Brain microvascular endothelial cell (primary cell): ENCODE measurements around the gene TSPAN14.
A peak's percentile ranks its signal among the peaks of the same experiment; 100 is the strongest.

Experiments
- DNase-seq: peaks from one replicate; pipeline ENCODE4 v3.0.0-alpha.2; 2020
- H3K27ac ChIP-seq: fragments of 250-450 bp; sonication (Bioruptor Pico); 2 replicates; pipeline ENCODE4 v1.5.1; 2020; ENCODE audit warnings: mild to moderate bottlenecking, moderate library complexity
- H3K27me3 ChIP-seq: fragments of 250-450 bp; sonication (Bioruptor Pico); replicated peaks from 2 replicates; pipeline ENCODE4 v1.5.1; 2020; ENCODE audit warnings: mild to moderate bottlenecking
- H3K36me3 ChIP-seq: fragments of 250-450 bp; sonication (Bioruptor Pico); replicated peaks from 2 replicates; pipeline ENCODE4 v1.5.1; 2020; ENCODE audit warnings: mild to moderate bottlenecking
- H3K4me3 ChIP-seq: 2 replicates; pipeline ENCODE4 v1.5.1; 2011; ENCODE audit warnings: low read depth, mild to moderate bottlenecking, control low read depth, low read length, moderate library complexity
- in situ Hi-C: cut with HindIII; loops from 2 replicates; pipeline ENCODE4 v1.10.0; 2017; ENCODE audit warnings: low sequenced_read_pairs, low pct_ligation_motif_present
- TF ChIP-seq, protein P1 (sequence below): IDR thresholded peaks from 2 replicates; pipeline ENCODE4 v1.5.1; 2011; ENCODE audit warnings: low read depth, mild to moderate bottlenecking, moderate library complexity, low read length, control low read depth, inconsistent platforms; ENCODE audit errors: missing control alignments

Gene TSPAN14

DNA sequence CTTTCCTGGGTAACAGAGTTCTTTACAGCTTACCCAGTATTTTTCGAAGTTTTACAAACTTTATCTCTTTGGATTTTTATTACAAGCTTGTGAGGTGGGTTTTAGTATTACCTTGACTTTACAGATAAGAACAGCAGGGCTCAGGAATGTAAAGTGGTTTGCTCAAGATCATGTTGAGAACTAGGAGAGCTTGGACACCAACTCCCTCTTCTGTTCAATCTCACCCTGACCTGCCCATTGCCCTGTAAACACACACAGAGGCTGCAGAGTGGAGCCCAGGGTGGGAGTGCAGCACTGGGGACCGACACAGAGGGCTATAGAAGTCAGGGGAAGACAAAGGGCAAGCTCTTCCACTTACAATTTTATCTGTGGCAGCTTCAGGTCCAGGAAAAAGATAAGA, 4.6 kb upstream of the TSPAN14 start:
- in situ Hi-C loops: no loop called here
- Histone ChIP-seq H3K27ac (no peak overlapping the region), H3K4me3 (no peak overlapping the region), H3K36me3 (no peaks in the 10 kb centered on the region), H3K27me3 (no peaks in the 10 kb centered on the region)
- TF ChIP-seq, protein P1, sequence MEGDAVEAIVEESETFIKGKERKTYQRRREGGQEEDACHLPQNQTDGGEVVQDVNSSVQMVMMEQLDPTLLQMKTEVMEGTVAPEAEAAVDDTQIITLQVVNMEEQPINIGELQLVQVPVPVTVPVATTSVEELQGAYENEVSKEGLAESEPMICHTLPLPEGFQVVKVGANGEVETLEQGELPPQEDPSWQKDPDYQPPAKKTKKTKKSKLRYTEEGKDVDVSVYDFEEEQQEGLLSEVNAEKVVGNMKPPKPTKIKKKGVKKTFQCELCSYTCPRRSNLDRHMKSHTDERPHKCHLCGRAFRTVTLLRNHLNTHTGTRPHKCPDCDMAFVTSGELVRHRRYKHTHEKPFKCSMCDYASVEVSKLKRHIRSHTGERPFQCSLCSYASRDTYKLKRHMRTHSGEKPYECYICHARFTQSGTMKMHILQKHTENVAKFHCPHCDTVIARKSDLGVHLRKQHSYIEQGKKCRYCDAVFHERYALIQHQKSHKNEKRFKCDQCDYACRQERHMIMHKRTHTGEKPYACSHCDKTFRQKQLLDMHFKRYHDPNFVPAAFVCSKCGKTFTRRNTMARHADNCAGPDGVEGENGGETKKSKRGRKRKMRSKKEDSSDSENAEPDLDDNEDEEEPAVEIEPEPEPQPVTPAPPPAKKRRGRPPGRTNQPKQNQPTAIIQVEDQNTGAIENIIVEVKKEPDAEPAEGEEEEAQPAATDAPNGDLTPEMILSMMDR: no peak
- DNase-seq: no peak

DNA sequence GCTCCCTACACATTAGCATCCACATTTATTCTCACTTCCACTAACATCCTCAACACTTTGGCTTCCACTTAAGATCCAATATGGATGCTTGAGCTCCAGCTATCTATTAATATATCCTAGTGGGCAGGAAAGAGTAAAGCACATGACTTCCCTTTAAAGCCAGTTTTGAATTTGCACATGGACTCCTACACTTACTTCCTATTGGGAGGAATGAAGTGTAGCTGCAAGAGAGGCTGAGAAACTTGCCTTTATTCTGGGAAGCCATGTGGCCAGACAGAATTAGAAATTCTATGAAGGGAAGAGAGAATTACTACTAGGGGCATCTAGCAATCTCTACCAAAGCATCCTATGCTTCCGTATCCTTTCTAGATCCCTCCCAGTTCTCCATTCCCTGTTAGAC, 3.0 kb upstream of the TSPAN14 start:
- Histone ChIP-seq H3K27me3 (no peaks in the 10 kb centered on the region), H3K4me3 (no peak overlapping the region), H3K27ac (no peak overlapping the region), H3K36me3 (no peaks in the 10 kb centered on the region)
- TF ChIP-seq, protein P1: no peak
- DNase-seq: no peak
- in situ Hi-C loops: loop anchor here (10.0 kb wide), 1 partner anchor 54 kb away; no protein-coding TSS in a partner anchor

- DNase-seq: no peak
- TF ChIP-seq, protein P1: no peak
- Histone ChIP-seq H3K27me3 (no peaks in the 10 kb centered on the region), H3K27ac (no peak overlapping the region), H3K4me3 (no peak overlapping the region), H3K36me3 (no peaks in the 10 kb centered on the region)
- in situ Hi-C loops: loop anchor here (10.0 kb wide), 1 partner anchor 53 kb away; no protein-coding TSS in a partner anchor
Measured at GRCh38 chr10:80452069-80452468, 2.0 kb upstream of the TSPAN14 start.

GRCh38 chr10:80452640-80453039, 1.5 kb upstream of the TSPAN14 start:
- H3K27ac ChIP-seq: no peak overlapping the region
- no peak overlapping the region for H3K4me3 ChIP-seq
- in situ Hi-C loops: loop anchor here (10.0 kb wide), 1 partner anchor 52 kb away; no protein-coding TSS in a partner anchor

GRCh38 chr10:80453056-80453841, 861 bp upstream of the TSPAN14 start:
- no peak for DNase-seq
- Histone ChIP-seq H3K27ac (peak overlapping the region; percentile 11), H3K4me3 (peak overlapping the region; percentile 53), H3K27me3 (no peaks in the 10 kb centered on the region), H3K36me3 (peaks cover 4% of the 10 kb centered on the region)
- in situ Hi-C loops: loop anchor here (10.0 kb wide), 1 partner anchor 52 kb away; no protein-coding TSS in a partner anchor
- TF ChIP-seq, protein P1: no peak

More at GRCh38 chr10:80452640-80453039, 1.5 kb upstream of the TSPAN14 start:
- Histone ChIP-seq H3K36me3 (peaks cover 3% of the 10 kb centered on the region), H3K27me3 (no peaks in the 10 kb centered on the region)
- no peak for DNase-seq
- TF ChIP-seq, protein P1: no peak
